A204.1 (cell line): ENCODE results near the gene BICDL1.

Source experiments
- FAIRE-seq: peaks from 2 replicates; lab custom pipeline; 2012; peaks lifted over from hg19 to GRCh38; lab: Jason Lieb, UNC

The BICDL1 gene

DNA sequence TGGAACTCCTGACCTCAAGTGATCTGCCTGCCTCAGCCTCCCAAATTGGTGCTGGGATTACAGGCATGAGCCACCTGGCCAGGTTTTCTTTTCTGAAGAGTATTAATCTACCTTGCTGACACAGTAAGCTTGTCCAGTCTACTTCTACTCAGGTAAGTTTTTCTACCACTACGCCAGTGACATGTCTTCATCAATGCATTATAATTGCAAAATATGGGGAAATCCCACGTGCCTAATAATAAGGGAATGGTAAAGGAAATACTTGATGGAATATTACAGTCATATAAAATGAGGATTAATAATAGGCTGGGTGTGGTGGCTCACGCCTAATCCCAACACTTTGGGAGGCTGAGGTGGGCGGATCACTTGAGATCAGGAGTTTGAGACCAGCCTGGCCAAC, 65.3 kb downstream of the BICDL1 start:
- FAIRE-seq = no peak

GRCh38 chr12:120055231-120056000, 66.4 kb downstream of the BICDL1 start:
- no peak for FAIRE-seq

- no peak for FAIRE-seq
Measured at GRCh38 chr12:120056739-120057138, 67.7 kb downstream of the BICDL1 start.

DNA sequence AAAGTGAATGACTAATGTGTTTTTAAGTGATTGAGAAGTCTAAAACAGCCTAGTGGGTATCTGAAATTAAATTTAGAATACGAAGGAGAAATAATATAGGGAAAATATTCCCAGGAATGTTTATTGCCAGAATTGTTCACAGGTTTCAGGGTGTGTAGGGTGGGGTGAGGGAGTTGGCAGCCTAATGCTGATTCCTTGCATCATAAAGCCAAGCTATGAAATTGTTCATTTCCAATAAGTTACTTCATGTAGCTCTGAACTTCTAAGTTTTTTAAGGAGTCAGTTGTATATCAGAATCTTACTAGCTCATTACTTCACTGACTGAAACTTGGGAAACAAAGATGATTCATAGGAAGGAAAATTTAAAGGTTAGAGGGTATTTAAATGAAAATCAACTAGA, 71.2 kb downstream of the BICDL1 start:
- no peak for FAIRE-seq

DNA sequence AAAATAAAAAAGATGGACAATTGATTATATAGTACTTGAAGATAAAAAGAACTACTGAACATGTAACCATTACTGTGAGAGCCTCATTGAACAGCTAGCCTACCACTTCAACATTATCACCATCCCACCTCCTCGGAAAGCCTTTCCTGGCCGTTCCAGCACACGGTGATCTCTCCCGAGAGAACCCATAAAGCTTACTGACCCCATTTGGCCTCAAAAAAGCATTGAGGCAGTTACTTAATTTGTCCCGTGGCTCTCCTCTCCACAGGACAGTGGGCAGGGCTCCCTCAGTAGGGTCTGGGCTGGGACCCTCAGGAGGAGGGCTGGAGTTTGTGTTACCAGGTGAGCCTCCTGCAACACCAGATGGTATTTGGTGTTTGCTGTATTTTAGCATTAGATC, 71.7 kb downstream of the BICDL1 start:
- FAIRE-seq = no peak

GRCh38 chr12:120061575-120062214, 72.7 kb downstream of the BICDL1 start:
- no peak for FAIRE-seq

GRCh38 chr12:120062976-120063579, 74.0 kb downstream of the BICDL1 start:
- FAIRE-seq = no peak

GRCh38 chr12:120064054-120064940, 75.3 kb downstream of the BICDL1 start:
- FAIRE-seq = no peak

- FAIRE-seq = no peak
Measured at GRCh38 chr12:120065472-120065871, 76.4 kb downstream of the BICDL1 start.

DNA sequence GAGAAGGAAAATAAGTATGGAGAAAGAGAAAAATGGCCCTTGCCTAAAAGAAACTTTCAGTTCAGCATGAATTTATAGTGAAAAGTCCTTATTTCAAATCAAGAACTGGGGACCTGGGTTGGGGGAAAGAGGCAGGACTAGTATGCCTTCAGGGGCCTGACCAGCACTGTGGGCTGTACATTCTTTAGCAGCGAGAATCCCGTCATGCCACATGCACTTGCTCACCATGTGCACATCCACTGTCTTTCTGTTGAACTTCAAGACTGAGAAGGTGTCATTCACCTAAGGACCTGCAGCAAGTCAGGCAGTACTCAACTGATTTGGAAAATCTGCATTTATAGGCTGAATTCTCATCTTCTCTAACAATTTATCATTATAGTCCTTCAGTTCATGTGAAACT, 77.3 kb downstream of the BICDL1 start:
- no peak for FAIRE-seq

DNA sequence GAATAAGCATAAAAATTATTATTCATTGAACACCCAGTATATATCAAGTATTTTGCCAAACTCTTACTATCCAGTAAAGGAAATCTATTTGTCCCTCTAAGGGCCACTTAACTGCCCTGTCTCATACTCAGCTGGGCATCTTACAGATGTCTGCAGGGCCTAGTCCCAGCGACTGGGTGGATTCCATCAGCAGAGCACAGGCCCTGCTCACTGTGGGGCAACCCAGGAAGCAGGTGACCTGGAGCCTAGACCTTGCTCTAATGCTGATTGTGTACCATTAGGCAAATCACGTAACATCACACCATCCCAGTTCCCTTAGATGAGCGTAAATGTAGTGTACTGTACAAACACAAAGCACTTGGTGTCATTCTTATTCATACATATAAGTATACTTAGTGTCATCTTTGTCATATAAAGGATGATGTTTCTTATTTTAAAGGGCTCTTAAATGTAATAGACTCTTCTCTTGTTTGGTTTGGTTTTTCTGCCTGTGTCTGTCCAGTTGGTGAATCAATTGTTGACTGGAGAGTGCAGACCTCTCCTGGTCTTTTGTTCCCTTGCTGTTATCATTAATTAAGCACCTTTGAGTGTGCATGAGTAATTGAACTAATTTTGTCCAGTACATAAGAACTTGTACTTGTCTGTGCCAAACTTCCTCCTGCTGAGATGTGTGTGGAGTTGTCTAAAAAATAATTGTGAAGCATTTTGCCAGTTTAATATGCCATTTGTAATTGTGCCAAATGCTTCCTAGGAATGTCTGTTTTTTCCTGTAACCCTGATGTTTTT, 78.2 kb downstream of the BICDL1 start:
- no peak for FAIRE-seq

DNA sequence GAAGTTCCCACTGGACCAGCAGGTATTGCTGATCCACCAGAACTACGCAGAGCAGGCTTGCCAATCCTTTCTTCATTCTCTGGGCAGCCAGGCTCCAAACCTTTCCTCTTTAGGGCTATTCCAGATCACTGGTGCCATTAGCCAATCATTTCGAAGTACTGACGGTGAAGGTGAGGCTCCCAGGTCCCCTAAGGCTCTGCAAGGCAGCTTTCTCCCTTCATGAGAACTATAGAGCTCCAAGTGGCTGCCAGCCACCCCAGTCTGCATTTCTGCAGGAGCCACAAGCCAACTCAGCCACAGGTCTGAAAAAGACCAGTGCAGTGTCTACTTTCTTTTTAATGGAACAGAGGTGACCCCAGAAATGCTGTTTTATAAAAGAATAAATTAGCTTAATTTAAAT, 78.9 kb downstream of the BICDL1 start:
- FAIRE-seq = no peak

DNA sequence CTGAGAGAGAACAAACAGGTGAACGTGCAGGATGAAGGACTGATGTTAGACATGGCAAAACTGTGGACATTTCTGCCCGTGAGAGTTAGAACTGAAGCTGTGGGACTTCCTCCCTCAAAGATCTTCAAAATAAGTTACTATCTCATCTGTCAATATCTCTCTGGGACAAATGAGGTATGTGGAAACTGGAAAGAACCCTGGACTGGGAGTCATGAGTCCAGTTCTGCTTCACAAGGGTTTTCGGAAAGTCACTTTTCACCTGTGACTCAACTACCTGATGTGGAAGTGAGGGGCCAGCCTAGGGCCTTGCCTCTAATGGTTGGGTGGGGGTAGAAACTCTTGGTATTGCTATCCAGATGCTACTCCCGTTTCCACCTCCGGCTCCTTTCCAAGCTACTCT, 80.2 kb downstream of the BICDL1 start:
- FAIRE-seq = no peak

- FAIRE-seq = no peak
Measured at GRCh38 chr12:120071493-120072020, 82.5 kb downstream of the BICDL1 start.

DNA sequence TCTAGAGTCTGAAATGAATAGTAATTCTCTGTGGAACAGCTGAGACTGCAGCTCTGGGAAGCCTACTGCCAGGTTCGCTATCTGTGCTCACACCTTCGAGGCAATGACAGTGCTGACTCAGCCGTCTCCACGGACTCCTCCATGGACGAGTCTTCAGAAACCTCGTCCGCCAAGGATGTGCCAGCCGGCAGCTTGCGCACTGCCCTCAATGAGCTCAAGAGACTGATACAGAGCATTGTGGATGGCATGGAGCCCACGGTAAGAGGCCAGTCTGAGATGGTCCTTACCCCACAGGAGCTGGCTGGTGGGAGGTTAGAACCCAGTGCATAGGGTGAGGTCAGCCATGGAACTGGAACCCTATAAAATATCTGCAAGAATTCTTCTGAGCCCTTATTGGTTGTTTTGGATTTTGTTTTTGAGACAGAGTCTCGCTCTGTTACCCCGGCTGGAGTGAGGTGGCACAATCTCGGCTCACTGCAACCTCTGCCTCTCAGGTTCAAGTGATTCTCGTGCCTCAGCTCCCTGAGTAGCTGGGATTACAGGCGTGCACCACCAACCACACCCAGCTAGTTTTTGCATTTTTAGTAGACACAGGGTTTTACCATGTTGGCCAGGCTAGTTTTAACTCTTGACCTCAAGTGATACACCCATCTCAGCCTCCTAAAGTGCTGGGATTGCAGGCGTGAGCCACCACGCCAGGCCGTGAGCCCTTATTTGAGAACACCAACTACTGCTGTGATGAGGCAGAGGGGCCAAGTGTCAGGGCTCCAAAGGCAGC, 83.6 kb downstream of the BICDL1 start:
- no peak for FAIRE-seq

- no peak for FAIRE-seq
Measured at GRCh38 chr12:120075034-120075616, 86.1 kb downstream of the BICDL1 start.

- FAIRE-seq = no peak
Measured at GRCh38 chr12:120076651-120077050, 87.6 kb downstream of the BICDL1 start.

GRCh38 chr12:120077260-120077659, 88.2 kb downstream of the BICDL1 start:
- FAIRE-seq = no peak

GRCh38 chr12:120078868-120079267, 89.8 kb downstream of the BICDL1 start:
- FAIRE-seq = no peak
